ENCODE results near the gene C6orf141. TPM values are rescaled to one million over a fixed set of nuclear protein-coding genes. Genes with fewer than 3 reads are reported as not detected.
"Not testable (repeated sequence)": the region's sequence is repeated elsewhere in the genome, so short reads cannot be mapped to it uniquely, and the experiment has no call there.

C6orf141 gene
- total RNA-seq, 4 donors from 2014 or later, result 10.0 to 22.8 (median 18.3) TPM

GRCh38 chr6:49570474-49571079, 20.1 kb downstream of the C6orf141 start:
- no peak overlapping the region for H3K4me3 ChIP-seq
- 50 to 59% methylated on average over 6 of the region's 6 CpGs for WGBS, 2 donors
- no peak for DNase-seq
- H3K27ac ChIP-seq, result no peak overlapping the region
- H3K27me3 ChIP-seq, result no peaks in the 10 kb centered on the region
- no peak for TF ChIP-seq POLR2A (IDR thresholded peaks at IDR 0.05)
- peak in 1 of 6 experiments; percentile 35 for TF ChIP-seq CTCF (IDR thresholded peaks at IDR 0.05)
- no peaks in the 10 kb centered on the region for H3K9me3 ChIP-seq
- intact Hi-C loops (cut with DNase I), result no loop called here
- H3K36me3 ChIP-seq, result no peaks in the 10 kb centered on the region
- peaks cover 0 to 3% (median 0%) of the 10 kb centered on the region in 3 donors for H3K4me1 ChIP-seq

- Histone ChIP-seq H3K36me3 (no peaks in the 10 kb centered on the region), H3K9me3 (no peaks in the 10 kb centered on the region), H3K4me3 (no peak overlapping the region), H3K27me3 (no peaks in the 10 kb centered on the region), H3K4me1 (no peaks in the 10 kb centered on the region), H3K27ac (no peak overlapping the region)
- 25 to 88% methylated on average over 1 of the region's 1 CpG for WGBS, 2 donors
- TF ChIP-seq CTCF (IDR thresholded peaks at IDR 0.05) (no peak), POLR2A (IDR thresholded peaks at IDR 0.05) (no peak)
- intact Hi-C loops (cut with DNase I), result no loop called here
- DNase-seq, result no peak
Measured at GRCh38 chr6:49576618-49577017, 26.1 kb downstream of the C6orf141 start.

- no peaks in the 10 kb centered on the region for H3K36me3 ChIP-seq
- no peak for TF ChIP-seq POLR2A (IDR thresholded peaks at IDR 0.05)
- no peak for TF ChIP-seq CTCF (IDR thresholded peaks at IDR 0.05)
- intact Hi-C loops (cut with DNase I), result no loop called here
Measured at GRCh38 chr6:49579649-49580048, 29.2 kb downstream of the C6orf141 start.

GRCh38 chr6:49582529-49582928, 32.1 kb downstream of the C6orf141 start:
- no peaks in the 10 kb centered on the region for H3K36me3 ChIP-seq
- no peak overlapping the region for H3K27ac ChIP-seq
- DNase-seq, result no peak
- no peaks in the 10 kb centered on the region for H3K9me3 ChIP-seq
- intact Hi-C loops (cut with DNase I), result no loop called here
- TF ChIP-seq POLR2A (IDR thresholded peaks at IDR 0.05) (no peak), CTCF (IDR thresholded peaks at IDR 0.05) (no peak)
- H3K4me3 ChIP-seq, result no peak overlapping the region
- H3K27me3 ChIP-seq, result no peaks in the 10 kb centered on the region
- WGBS, 2 donors, result 67 to 79% methylated on average over 1 of the region's 1 CpG
- H3K4me1 ChIP-seq, result no peaks in the 10 kb centered on the region

More at GRCh38 chr6:49579649-49580048, 29.2 kb downstream of the C6orf141 start:
- Histone ChIP-seq H3K27ac (no peak overlapping the region), H3K9me3 (no peaks in the 10 kb centered on the region), H3K4me1 (no peaks in the 10 kb centered on the region), H3K4me3 (no peak overlapping the region), H3K27me3 (no peaks in the 10 kb centered on the region)
- no peak for DNase-seq

- H3K9me3 ChIP-seq; H3K36me3 ChIP-seq; DNase-seq; intact Hi-C loops (cut with DNase I); H3K27ac ChIP-seq; H3K4me3 ChIP-seq; H3K27me3 ChIP-seq; H3K4me1 ChIP-seq: not testable (repeated sequence)
- WGBS, 2 donors, result 75 to 83% methylated on average over 5 of the region's 5 CpGs
Measured at GRCh38 chr6:49587262-49587661, 36.8 kb downstream of the C6orf141 start.

Other genes starting within 250 kb of the C6orf141 start
- 10 to 100 TPM in 3 of 4 donors, 1 to 10 TPM in 1; 8.5 to 16.8 (median 15.2) TPM for gene MMUT, start 87.4 kb upstream of the C6orf141 start, total RNA-seq
- 1 to 10 TPM; 4.9 to 6.1 (median 5.2) TPM for gene CENPQ, start 87.3 kb upstream of the C6orf141 start, total RNA-seq
- not detected for gene GLYATL3, start 50.7 kb upstream of the C6orf141 start, total RNA-seq
- gene RHAG, start 86.2 kb downstream of the C6orf141 start, total RNA-seq, result under 1 TPM in 1 of 4 donors, not detected in 3; 0.19 TPM
- under 1 TPM in 2 of 4 donors, not detected in 2; 0.57 to 0.76 TPM for gene CRISP2, start 162.9 kb downstream of the C6orf141 start, total RNA-seq
- 100 to 1,000 TPM in 1 of 4 donors, 10 to 100 TPM in 2, 1 to 10 TPM in 1; 6.1 to 114 (median 48.8) TPM for gene CRISP3, start 193.7 kb downstream of the C6orf141 start, total RNA-seq
- gene PGK2, start 236.6 kb downstream of the C6orf141 start, total RNA-seq, result not detected

Data from esophagus squamous epithelium (tissue), 5 donors.